ENCODE data around the gene APOA1.
A peak's percentile ranks its signal among the peaks of the same experiment; 100 is the strongest.

GRCh38 chr11:116787786-116788486, 49.5 kb downstream of the APOA1 start, which contains the start of gene ZPR1:
- TF ChIP-seq CTCF (IDR thresholded peaks at IDR 0.05; ENCODE audit: low read depth, low read length): no peak
- TF ChIP-seq POLR2A (IDR thresholded peaks at IDR 0.05; ENCODE audit: extremely low read depth, insufficient read length): peak; percentile 87
- TF ChIP-seq MAX (IDR thresholded peaks at IDR 0.05; ENCODE audit: low read depth, low read length): peak; percentile 82
